K562 (cell line): ENCODE measurements around the gene PDCD5. TPM values are rescaled to one million over a fixed set of nuclear protein-coding genes. Genes with fewer than 3 reads are reported as not detected.

Source experiments
- EP400 ChIP-seq: fragments of 450-650 bp; IDR thresholded peaks from 2 replicates; pipeline ENCODE4 v1.6.1; 2017; ENCODE audit warnings: antibody characterized with exemption, mild to moderate bottlenecking, moderate library complexity
- ERF ChIP-seq: fragments of 450-650 bp; formaldehyde crosslinking; IDR thresholded peaks from 2 replicates; pipeline ENCODE4 v1.4.0; 2020; ENCODE audit warnings: mild to moderate bottlenecking, mixed read lengths
- FOXK1 ChIP-seq: sonication (generic); formaldehyde crosslinking; IDR thresholded peaks from 2 replicates; pipeline ENCODE4 v1.8.0; 2022; ENCODE audit warnings: missing genetic modification reagents, mild to moderate bottlenecking, borderline replicate concordance
- KLF10 ChIP-seq: fragments of 250-450 bp; sonication (Bioruptor Pico); IDR thresholded peaks from 2 replicates; pipeline ENCODE4 v1.6.1; 2021; ENCODE audit warnings: matching md5 sums
- MAZ ChIP-seq, 2 experiments: fragments of 450-650 bp in 1 of 2; sonication (generic) in 1 of 2; formaldehyde crosslinking; IDR thresholded peaks in 1 of 2; conservative IDR thresholded peaks in 1 of 2; 2 replicates each; pipeline versions ENCODE4 v1.4.0 to v1.5.0; 2020; ENCODE audit warnings: mild to moderate bottlenecking in 1 of 2, missing genetic modification reagents in 1 of 2
- NFIC ChIP-seq: fragments of 450-650 bp; IDR thresholded peaks from 2 replicates; pipeline ENCODE4 v1.6.1; 2017; ENCODE audit warnings: mild to moderate bottlenecking, inconsistent platforms
- PHF20 ChIP-seq: fragments of 450-650 bp; IDR thresholded peaks from 2 replicates; pipeline ENCODE4 v1.6.1; 2018; ENCODE audit not compliant: partially characterized antibody
- POLR2AphosphoS5 ChIP-seq: IDR thresholded peaks from 2 replicates; pipeline ENCODE4 v1.6.1; 2011; ENCODE audit warnings: mild to moderate bottlenecking, low read depth, low read length, moderate library complexity; ENCODE audit not compliant: control insufficient read depth, insufficient read depth
- SMARCB1 ChIP-seq: IDR thresholded peaks from 2 replicates; pipeline ENCODE4 v1.6.1; 2011; ENCODE audit warnings: improper control_type of control experiment, low read depth; ENCODE audit not compliant: insufficient read length
- TAF1 ChIP-seq: IDR thresholded peaks from 2 replicates; pipeline ENCODE4 v1.6.1; 2011; ENCODE audit warnings: mild to moderate bottlenecking, low read length, moderate library complexity; ENCODE audit not compliant: insufficient read depth, control insufficient read depth, severe bottlenecking; ENCODE audit errors: extremely low read depth
- TCF7L2 ChIP-seq: fragments of 150-350 bp; IDR thresholded peaks from 2 replicates; pipeline ENCODE4 v1.6.1; 2016; ENCODE audit warnings: low read depth, mild to moderate bottlenecking, low read length, moderate library complexity
- ZFP30 ChIP-seq: fragments of 250-450 bp; sonication (Bioruptor Pico); IDR thresholded peaks from 2 replicates; pipeline ENCODE4 v1.8.0; 2022; ENCODE audit warnings: moderate library complexity, mild to moderate bottlenecking, inconsistent platforms, borderline replicate concordance
- ZNF124 ChIP-seq: sonication (generic); formaldehyde crosslinking; IDR thresholded peaks from 2 replicates; pipeline ENCODE4 v1.8.1; 2022; ENCODE audit warnings: missing genetic modification reagents
- ZNF24 ChIP-seq: fragments of 450-650 bp; IDR thresholded peaks from 2 replicates; pipeline ENCODE4 v1.6.1; 2016
- ZNF507 ChIP-seq: conservative IDR thresholded peaks from 2 replicates; pipeline ENCODE4 v1.6.1; 2017; ENCODE audit warnings: missing genetic modification characterization, missing compliant biosample characterization
- ZNF780A ChIP-seq: fragments of 250-450 bp; sonication (Bioruptor Pico); IDR thresholded peaks from 2 replicates; pipeline ENCODE4 v1.5.0; 2021; ENCODE audit warnings: mild to moderate bottlenecking
- polyA plus RNA-seq, 8 experiments: library from polyadenylated mRNA; depleted of rRNA in 4 of 8; stranded (reverse) in 5 of 8; unstranded in 3 of 8; fragments of >200 nt; fragmentation: Nextera tagmentation in 2 of 8; fragmentation: Illumina TruSeq in 1 of 8; extraction: Ambion mirVana in 2 of 8; extraction: Trizol in 1 of 8; gene quantifications; 2 replicates each; pipeline versions ENCODE4 v1.2.1 to v1.2.3, GENCODE V29; 2011 to 2014; ENCODE audit warnings: inconsistent platforms in 1 of 8, missing spikeins in 1 of 8
- total RNA-seq, 7 experiments: library from RNA; depleted of rRNA in 6 of 7; stranded (reverse); fragments of >200 nt in 6 of 7; fragmentation: Illumina TruSeq in 2 of 7; extraction: Trizol in 2 of 7; gene quantifications; 2 replicates each; pipeline versions ENCODE4 v1.2.1 to v1.2.3, GENCODE V29; 2011 to 2021; ENCODE audit warnings: low replicate concordance in 1 of 7
- TF ChIP-seq, protein P1 (sequence below), 2 experiments: fragments of 450-650 bp; IDR thresholded peaks; 2 replicates each; pipeline ENCODE4 v1.6.1; 2018; ENCODE audit warnings: mild to moderate bottlenecking in 2 of 2, low read depth in 1 of 2; ENCODE audit not compliant: partially characterized antibody in 2 of 2
- TF ChIP-seq, protein P2 (sequence below): fragments of 200-400 bp; formaldehyde crosslinking; IDR thresholded peaks from 2 replicates; pipeline ENCODE4 v1.6.1; 2017; ENCODE audit warnings: mild to moderate bottlenecking, low read depth, low read length, moderate library complexity
- TF ChIP-seq, protein P3 (sequence below): fragments of 250-450 bp; sonication (Bioruptor Pico); IDR thresholded peaks from 2 replicates; pipeline ENCODE4 v1.5.0; 2021

The PDCD5 gene
- total and polyA plus RNA-seq, 9 of the 15 experiments (the other 6 are each of a cell fraction or from before 2014, with no cell fraction given) = 122 to 322 (median 269) TPM

DNA sequence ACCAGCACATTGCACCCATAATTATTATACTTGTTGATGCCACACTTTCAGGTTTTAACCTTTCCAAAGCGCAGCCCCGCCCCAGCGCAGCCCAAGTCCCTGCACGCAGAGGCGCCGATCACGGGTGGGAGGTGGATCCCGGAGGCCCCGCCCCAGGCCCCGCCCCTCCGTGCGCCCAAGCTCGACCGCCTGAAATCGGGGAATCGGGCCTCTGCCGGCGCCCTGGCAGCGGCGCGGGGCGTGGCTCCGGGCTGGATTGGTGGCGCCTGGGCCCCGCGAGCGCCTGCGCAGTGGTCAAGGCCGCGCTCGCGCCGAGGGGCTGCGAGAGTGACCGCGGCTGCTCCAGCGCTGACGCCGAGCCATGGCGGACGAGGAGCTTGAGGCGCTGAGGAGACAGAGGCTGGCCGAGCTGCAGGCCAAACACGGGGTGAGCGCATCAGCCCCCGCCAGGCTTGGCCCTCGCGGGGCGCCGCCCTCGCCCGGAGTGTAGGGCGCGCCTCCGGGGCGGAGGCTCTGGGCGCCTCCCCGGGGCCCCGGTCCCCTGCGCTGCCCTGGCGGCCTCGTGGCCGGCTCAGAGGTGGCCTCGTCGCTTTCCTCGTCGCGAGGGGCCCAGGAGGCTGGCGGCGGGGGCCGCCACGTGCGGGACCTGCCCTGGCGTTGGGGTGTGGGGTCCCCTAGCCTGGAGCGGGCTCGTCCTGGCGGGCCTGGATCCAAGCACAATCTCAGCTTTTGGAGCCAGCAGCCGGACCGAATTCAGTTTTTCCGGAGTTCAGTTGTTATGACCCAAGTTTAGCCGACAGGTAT is at the start of gene PDCD5 (continued):
- TF ChIP-seq, protein P1, sequence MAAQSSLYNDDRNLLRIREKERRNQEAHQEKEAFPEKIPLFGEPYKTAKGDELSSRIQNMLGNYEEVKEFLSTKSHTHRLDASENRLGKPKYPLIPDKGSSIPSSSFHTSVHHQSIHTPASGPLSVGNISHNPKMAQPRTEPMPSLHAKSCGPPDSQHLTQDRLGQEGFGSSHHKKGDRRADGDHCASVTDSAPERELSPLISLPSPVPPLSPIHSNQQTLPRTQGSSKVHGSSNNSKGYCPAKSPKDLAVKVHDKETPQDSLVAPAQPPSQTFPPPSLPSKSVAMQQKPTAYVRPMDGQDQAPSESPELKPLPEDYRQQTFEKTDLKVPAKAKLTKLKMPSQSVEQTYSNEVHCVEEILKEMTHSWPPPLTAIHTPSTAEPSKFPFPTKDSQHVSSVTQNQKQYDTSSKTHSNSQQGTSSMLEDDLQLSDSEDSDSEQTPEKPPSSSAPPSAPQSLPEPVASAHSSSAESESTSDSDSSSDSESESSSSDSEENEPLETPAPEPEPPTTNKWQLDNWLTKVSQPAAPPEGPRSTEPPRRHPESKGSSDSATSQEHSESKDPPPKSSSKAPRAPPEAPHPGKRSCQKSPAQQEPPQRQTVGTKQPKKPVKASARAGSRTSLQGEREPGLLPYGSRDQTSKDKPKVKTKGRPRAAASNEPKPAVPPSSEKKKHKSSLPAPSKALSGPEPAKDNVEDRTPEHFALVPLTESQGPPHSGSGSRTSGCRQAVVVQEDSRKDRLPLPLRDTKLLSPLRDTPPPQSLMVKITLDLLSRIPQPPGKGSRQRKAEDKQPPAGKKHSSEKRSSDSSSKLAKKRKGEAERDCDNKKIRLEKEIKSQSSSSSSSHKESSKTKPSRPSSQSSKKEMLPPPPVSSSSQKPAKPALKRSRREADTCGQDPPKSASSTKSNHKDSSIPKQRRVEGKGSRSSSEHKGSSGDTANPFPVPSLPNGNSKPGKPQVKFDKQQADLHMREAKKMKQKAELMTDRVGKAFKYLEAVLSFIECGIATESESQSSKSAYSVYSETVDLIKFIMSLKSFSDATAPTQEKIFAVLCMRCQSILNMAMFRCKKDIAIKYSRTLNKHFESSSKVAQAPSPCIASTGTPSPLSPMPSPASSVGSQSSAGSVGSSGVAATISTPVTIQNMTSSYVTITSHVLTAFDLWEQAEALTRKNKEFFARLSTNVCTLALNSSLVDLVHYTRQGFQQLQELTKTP (IDR thresholded peaks at IDR 0.05; ENCODE audit: low read depth in 1 of 2, partially characterized antibody in 2 of 2) = no peak
- TF ChIP-seq ERF = 0 out of 2 replicates have a peak, but pooled peaks have one; percentile 23
- no peak for TF ChIP-seq ZFP30 (CRISPR knock-in tag)
- peak; percentile 49 to 88; a peak in 2 of 4 replicates for TF ChIP-seq MAZ (CRISPR knock-in tag; conservative IDR thresholded peaks at IDR 0.05 in 1 of 2, IDR thresholded peaks at IDR 0.05 in 1 of 2)
- no peak for TF ChIP-seq ZNF24
- TF ChIP-seq KLF10 (CRISPR knock-in tag) = no peak
- no peak for TF ChIP-seq ZNF780A (CRISPR knock-in tag)
- TF ChIP-seq FOXK1 = no peak
- no peak for TF ChIP-seq TAF1
- TF ChIP-seq NFIC = no peak
- TF ChIP-seq PHF20 = no peak
- no peak for TF ChIP-seq ZNF507 (tag)
- TF ChIP-seq SMARCB1 = no peak
- TF ChIP-seq ZNF124 (CRISPR knock-in tag) = no peak
- TF ChIP-seq, protein P2, sequence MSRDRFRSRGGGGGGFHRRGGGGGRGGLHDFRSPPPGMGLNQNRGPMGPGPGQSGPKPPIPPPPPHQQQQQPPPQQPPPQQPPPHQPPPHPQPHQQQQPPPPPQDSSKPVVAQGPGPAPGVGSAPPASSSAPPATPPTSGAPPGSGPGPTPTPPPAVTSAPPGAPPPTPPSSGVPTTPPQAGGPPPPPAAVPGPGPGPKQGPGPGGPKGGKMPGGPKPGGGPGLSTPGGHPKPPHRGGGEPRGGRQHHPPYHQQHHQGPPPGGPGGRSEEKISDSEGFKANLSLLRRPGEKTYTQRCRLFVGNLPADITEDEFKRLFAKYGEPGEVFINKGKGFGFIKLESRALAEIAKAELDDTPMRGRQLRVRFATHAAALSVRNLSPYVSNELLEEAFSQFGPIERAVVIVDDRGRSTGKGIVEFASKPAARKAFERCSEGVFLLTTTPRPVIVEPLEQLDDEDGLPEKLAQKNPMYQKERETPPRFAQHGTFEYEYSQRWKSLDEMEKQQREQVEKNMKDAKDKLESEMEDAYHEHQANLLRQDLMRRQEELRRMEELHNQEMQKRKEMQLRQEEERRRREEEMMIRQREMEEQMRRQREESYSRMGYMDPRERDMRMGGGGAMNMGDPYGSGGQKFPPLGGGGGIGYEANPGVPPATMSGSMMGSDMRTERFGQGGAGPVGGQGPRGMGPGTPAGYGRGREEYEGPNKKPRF = no peak
- TF ChIP-seq EP400 = peak; percentile 67; the same call in 1 of the 2 replicates
- no peak for TF ChIP-seq TCF7L2
- TF ChIP-seq POLR2AphosphoS5 = 0 out of 2 replicates have a peak, but pooled peaks have one; percentile 18
- TF ChIP-seq, protein P3, sequence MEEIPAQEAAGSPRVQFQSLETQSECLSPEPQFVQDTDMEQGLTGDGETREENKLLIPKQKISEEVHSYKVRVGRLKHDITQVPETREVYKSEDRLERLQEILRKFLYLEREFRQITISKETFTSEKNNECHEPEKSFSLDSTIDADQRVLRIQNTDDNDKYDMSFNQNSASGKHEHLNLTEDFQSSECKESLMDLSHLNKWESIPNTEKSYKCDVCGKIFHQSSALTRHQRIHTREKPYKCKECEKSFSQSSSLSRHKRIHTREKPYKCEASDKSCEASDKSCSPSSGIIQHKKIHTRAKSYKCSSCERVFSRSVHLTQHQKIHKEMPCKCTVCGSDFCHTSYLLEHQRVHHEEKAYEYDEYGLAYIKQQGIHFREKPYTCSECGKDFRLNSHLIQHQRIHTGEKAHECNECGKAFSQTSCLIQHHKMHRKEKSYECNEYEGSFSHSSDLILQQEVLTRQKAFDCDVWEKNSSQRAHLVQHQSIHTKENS (CRISPR knock-in tag) = no peak
